ENCODE results near the gene COPS8.
A peak's percentile ranks its signal among the peaks of the same experiment; 100 is the strongest.

The COPS8 gene

GRCh38 chr2:237091779-237092436 is 6.2 kb downstream of the COPS8 start:
- DNase-seq (ENCODE audit: low read depth) = peak; percentile 87
- TF ChIP-seq, protein P1, sequence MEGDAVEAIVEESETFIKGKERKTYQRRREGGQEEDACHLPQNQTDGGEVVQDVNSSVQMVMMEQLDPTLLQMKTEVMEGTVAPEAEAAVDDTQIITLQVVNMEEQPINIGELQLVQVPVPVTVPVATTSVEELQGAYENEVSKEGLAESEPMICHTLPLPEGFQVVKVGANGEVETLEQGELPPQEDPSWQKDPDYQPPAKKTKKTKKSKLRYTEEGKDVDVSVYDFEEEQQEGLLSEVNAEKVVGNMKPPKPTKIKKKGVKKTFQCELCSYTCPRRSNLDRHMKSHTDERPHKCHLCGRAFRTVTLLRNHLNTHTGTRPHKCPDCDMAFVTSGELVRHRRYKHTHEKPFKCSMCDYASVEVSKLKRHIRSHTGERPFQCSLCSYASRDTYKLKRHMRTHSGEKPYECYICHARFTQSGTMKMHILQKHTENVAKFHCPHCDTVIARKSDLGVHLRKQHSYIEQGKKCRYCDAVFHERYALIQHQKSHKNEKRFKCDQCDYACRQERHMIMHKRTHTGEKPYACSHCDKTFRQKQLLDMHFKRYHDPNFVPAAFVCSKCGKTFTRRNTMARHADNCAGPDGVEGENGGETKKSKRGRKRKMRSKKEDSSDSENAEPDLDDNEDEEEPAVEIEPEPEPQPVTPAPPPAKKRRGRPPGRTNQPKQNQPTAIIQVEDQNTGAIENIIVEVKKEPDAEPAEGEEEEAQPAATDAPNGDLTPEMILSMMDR (IDR thresholded peaks at IDR 0.05; ENCODE audit: low read length, missing control alignments) = no peak
- H3K4me3 ChIP-seq (replicated peaks; ENCODE audit: low read depth, low read length) = no peak overlapping the region

- DNase-seq (ENCODE audit: low read depth) = no peak
- H3K4me3 ChIP-seq (replicated peaks; ENCODE audit: low read depth, low read length) = no peak overlapping the region
- TF ChIP-seq, protein P1 (IDR thresholded peaks at IDR 0.05; ENCODE audit: low read length, missing control alignments) = no peak
These were observed 6.8 kb downstream of the COPS8 start for GRCh38 chr2:237092506-237092905.

DNA sequence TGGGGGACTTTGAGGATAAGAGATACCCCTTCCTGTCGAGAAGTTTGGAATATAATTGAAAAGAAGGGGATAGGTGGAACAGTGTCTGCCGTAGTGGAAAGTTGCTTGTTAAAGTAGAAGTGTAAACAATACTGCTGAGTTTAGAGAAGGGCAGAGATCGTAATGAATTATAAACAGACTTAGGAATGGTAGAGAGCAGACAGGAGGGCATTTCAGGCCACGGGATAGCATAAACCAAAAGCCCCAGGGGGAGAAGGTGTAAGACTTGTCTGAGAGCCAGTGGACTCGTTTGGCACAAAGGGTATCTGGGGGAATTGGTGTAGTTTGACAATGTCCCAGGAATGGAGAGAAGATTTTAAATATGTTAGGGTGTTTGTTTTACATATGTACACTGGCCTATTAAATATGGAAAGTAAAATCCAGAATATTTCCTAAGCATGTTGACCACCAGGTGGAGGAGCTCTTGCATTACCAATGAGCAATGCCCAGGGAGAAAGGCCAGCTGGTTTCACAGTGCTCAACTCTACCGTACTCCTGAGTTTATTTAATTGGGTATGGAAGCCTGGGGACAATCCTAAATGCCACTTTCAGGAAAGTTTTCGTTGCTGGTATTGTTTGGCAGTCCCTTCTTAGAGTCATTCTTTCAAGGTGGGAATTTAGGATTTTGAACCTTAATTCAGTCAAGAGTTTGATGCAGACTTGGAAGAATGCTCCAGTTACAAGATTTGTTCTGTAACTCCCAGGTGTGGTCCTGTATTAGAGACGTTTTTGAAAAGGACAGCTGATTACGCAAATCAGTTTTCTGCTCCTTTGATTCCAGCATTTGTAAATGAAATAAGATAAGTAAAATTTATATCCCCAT is 7.5 kb downstream of the COPS8 start:
- no peak overlapping the region for H3K4me3 ChIP-seq (replicated peaks; ENCODE audit: low read depth, low read length)
- DNase-seq (ENCODE audit: low read depth) = peak; percentile 87
- TF ChIP-seq, protein P1 (IDR thresholded peaks at IDR 0.05; ENCODE audit: low read length, missing control alignments) = peak; percentile 78

GRCh38 chr2:237096201-237096600 is 10.5 kb downstream of the COPS8 start:
- peak; percentile 81 for DNase-seq (ENCODE audit: low read depth)
- TF ChIP-seq, protein P1 (IDR thresholded peaks at IDR 0.05; ENCODE audit: low read length, missing control alignments) = no peak
- no peak overlapping the region for H3K4me3 ChIP-seq (replicated peaks; ENCODE audit: low read depth, low read length)

DNA sequence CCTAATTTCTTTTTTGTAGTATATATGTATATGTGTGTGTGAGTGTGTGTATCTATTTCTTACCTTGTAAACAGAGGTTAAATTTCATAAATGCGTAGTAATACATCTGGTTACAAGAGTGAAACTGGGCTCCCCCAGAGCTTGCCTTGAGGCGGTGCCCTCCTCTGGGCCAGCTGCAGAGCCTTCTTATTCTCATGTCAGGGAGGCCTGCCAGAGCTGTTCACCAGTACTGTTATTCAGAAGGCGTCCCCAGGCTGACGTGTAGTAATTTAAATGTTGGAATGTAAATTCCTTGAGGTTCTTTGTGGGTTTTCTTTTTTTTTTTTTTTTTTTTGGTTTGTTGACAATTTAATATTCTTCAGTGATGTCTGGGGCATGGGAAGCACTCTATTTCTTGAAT is 11.2 kb downstream of the COPS8 start:
- TF ChIP-seq, protein P1 (IDR thresholded peaks at IDR 0.05; ENCODE audit: low read length, missing control alignments) = no peak
- DNase-seq (ENCODE audit: low read depth) = peak; percentile 70
- no peak overlapping the region for H3K4me3 ChIP-seq (replicated peaks; ENCODE audit: low read depth, low read length)

DNA sequence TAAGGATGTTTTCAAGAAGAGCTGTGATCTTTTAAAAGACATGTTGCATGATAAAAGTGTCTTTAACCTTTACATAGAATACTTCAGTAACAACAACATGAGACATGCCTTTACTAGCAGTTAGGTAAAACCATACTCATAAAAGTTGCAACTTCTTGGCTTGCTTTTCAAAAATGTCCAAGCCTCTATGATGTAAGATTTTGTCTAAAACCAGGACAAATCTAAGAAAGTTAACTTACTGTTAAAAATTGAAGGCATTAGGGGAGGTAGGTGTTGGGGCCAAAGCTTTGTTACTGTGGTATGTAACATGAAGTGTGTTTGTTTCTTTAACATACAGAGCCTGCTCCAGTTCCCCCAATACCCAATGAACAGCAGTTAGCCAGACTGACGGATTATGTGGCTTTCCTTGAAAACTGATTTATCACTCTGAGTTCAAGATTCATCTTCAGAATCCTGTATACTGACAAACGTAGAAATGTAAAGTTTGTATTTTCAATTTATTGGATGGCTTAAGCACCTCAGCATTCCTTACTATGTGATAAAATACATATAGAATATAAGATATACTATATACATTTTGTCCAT is 11.7 kb downstream of the COPS8 start:
- TF ChIP-seq, protein P1 (IDR thresholded peaks at IDR 0.05; ENCODE audit: low read length, missing control alignments) = no peak
- DNase-seq (ENCODE audit: low read depth) = peak; percentile 28
- no peak overlapping the region for H3K4me3 ChIP-seq (replicated peaks; ENCODE audit: low read depth, low read length)

All from fibroblast of pulmonary artery (primary cell).